HK-2 (cell line): ENCODE results near the gene DCAF5.

Experiments
- DNase-seq: peaks from one replicate; pipeline ENCODE4 v3.0.0-alpha.2; 2018; ENCODE audit not compliant: unreplicated experiment

DCAF5 gene

DNA sequence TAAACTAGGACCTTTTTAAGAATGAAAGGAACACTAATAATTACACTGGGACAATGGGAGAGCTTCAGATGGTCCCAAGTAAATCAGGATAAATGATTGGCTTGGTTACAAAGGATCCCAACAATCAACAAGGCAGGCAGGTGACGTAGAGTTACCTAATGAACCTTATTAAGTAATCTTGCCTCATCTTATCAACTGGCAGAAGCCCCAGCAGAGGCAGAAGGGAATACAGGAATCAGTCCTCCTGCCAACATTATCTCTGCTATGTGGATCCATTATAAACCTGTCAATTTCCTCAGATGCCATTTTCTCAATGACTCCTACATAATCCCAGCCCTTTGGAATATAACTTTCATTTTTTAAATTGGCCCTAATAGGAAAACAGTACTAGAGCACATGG is 11.4 kb downstream of the DCAF5 start:
- DNase-seq, result no peak

DNA sequence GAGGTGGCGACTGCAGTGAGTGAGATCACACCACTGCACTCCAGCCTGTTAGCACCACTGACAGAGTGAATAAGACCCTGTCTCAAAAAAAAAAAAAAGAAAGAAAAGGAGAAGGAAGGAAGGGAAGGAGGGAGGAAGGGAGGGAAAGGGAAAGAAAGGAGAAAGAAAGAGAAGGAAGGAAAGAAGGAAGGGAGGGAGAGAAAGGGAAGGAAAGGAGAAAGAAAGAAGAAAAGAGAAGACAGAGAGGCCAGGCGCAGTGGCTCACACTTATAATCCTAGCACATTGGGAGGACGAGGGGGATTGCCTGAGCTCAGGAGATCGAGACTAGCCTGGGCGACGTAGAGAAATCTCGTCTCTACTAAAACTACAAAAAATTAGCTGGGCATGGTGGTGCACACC is 13.2 kb downstream of the DCAF5 start:
- no peak for DNase-seq

DNA sequence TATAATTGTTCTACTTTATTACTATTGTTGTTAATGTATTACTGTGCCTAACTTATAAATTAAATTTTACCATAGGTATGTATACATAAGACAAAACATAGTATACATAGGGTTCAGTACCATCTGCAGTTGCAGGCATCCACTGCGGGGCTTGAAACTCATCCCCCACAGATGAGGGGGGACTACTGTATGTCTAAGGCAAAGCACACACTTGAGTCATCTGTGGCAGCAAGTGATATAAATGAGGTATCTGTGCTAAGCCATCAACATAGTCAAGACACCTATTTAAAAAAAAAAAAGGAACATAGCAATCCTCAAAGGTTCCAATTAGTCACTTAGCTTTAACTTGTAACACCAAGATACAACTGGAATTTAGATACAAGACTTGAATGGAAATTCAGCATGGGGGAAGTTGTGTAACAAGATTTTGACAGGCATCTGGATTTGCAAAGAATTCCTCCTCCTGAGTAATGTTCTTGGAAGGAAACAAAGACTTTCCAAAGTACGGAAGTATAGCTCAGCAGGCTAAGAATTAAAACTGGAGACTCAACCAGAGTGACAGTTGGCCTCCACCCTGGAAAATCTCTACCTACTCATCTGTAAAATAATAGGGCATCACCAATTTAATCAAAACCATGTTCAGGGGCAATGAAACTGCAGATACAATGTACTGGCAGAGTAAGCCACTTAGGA is 14.9 kb downstream of the DCAF5 start:
- DNase-seq, result no peak

DNA sequence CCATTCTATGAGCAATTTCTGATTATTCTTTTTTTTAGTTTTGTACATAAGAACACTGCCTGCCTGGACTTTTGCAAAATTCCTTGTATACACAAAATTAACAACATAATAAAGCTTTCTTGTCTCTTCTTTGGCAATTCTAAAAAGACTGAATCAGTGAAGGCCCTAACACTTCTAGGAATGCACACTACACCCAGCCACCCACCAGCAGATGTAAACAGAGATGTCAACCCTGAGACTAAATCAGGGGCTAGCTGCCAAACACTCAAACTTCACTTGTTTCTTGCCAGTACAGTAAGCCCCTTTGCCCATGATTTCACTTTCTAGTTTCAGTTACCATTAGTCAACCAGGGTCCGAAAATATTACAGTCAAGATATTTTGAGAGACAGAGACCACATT is 15.5 kb downstream of the DCAF5 start:
- no peak for DNase-seq

DNA sequence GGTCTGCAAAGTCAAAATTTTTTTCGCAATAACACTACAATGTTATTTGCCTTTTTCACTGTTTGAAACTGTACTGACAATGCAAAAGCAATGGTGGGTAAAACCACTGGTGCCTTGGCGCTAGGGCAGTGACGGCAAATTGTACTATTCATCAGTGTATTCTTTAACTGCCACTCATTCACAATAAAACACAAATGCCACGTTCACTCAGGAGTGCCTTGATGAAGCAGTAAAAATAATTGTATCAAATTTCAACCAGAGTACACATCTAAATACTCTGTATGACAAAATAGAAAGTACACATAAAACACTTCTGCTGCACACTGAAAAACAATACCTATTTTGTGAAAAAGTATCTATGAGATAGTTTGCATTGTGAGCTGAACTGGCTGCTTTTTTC is 17.8 kb downstream of the DCAF5 start:
- no peak for DNase-seq

DNA sequence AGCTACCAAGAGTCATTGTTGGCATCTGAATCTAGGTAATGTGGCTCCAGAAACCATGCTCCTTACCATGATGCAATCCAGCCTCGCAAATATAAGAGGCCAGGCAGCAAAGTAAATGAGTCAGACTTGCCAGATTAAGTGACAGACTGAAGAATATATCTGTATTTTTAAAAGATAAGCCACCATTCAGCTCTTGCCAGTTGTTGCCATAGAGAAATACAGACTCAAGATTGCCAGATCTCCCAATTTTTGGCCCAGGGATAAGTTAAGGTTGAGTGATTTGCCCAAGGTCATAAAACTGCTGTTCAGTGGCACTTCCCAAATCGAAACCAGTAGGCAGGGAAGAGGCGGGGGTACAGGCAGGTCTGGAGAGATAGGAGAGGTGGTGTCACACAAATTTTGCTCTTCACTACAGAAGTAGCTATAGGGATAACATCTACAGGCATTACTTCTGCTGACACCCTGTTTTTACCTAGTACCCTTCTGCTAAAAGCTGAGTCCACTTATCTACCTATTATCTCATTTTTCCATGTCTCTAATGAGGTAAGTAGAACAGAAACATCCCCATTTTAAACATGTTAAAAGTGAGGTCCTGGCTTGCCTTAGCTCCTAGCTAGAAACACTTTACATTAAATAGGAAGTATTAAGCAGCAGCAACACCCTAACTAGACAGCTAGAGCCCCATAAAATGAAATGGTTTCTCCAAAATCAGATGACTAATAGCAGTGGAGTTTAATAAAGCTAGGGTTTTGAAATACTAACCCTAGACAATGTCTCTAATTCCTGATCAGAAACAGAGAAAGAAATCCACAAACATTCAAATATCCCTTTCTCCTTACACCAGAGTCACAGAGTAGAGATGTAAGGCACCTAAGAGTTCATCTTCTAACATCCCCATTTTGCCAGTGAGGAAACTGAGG is 19.5 kb downstream of the DCAF5 start:
- no peak for DNase-seq

DNA sequence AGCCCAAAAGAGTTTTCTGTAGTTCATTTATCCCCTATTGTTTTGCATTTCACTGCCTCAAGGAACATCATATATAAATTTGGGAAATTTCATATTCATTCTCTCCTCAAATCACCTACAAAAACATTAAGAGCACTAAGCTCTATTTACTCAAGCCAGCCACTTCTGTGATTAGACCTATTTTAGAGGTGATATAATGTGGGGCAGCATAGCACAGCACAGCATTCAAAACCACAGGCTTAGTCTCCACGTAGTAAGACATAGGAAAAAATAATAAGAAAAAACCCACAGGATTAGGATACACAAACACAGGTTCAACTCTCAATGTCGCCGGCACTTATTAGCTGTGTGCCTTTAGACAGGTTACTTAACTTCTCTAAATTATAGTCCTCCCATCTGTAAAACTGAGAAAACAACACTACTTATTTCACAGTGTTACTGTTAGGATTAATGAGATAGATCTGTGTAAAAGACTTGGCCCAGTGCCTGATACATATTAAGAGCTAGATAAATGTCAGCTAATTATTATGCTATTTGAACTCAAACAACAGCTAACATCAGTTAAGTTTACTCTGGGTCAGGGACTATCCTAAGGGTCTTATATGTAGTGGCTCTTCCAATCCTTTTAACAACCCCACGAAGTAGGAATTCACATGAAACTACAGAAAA is 20.3 kb downstream of the DCAF5 start:
- no peak for DNase-seq

DNA sequence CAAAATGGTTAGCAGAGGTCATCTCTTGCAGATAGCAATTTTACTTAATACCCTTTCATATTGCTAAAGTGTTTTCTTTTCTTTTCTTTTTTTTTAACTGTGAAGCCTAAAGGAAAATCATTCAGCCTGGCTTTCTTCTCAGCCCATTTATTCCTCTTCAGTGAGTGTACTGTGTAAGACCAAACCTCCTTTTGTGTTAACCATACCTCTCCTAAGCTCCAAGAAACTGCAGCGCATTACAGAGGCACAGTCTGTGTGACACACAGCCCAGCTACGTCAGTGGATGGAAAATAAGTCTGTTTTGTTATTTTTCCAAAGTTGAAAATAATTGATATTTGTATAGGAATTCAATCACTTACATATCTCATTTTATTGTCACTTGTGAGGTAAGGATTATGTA is 21.7 kb downstream of the DCAF5 start:
- no peak for DNase-seq

DNA sequence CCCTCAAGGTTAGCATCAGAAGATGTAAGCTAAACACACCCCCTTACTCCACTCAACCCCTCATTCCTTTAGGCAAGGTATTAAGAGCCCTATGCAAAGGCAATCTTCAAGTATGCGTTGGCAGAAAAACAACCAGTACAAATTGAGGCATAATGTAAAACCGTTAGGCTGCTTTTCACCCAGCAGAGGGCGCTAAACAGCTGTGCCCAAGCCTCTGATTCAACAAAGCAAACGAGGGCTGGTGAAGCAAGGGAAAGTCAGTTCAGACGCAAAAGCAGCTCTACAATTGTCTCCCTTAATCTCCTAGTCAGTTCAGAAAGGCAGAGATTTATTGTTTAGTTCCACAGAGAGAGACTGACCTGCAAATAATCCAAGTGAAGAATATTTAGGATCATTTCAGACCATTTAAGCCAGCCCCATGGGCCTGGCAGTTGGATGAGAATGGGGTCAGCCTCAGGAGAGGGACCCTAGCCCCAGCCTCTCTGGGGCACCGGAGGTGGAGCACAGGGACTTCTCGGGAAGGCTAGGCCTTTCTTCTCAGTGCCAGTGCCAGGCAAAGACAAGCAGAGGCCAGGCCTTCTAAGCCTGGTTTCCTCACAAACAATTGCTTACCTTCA is 23.5 kb downstream of the DCAF5 start:
- DNase-seq, result peak; percentile 59

DNA sequence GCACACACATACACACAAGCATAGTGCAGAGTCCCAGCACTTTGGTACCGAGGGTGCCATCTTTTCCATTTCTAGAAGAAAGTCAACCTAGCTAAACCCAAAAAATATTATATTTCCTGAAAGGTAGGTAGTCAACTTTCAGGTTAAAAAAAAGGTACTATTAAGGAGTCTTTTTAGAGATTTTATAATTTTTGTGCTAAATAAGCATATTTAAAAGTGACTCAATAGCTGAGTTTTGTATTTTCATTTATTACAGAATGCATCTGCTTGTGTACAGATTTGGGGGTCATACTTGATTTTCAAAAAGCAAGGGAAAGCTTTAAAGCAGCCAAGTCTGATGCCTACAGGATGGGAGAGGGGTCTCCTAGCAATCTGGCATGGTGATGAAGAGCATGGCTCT is 34.6 kb downstream of the DCAF5 start:
- DNase-seq, result no peak

DNA sequence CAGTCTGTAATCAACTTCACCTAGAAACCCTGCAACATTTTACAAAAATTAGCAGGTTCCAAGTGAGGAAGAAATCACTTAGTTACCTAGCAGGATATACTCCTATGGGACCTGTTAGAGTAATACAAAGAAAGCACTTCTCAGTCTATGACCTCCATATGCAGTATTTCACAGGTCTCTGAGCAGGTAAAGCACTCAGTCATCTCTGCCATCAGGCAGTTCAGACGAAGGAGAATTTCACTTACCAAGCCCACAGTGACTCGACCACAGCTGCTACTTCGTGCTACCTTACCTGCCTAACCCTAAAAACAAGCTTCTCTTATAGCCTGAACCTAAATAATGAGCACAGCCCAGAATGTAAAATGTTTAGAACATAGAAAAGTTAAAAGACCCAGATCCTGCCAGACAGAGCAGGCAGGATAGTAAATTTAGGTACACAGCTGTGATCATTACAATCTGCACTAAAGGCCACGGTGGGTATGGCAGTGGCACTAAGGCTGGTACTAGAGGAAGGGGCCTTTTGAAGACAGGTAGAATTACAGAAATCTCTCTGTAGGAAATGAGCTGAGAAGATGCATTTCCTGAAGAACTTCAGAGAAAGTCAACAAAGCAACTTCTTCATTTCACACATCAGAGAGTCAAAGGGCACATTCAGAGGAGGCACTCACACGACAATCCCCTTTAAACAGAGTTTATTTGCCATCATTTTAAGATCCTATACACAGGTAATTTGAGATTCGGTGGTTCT is 35.7 kb downstream of the DCAF5 start:
- DNase-seq, result no peak

DNA sequence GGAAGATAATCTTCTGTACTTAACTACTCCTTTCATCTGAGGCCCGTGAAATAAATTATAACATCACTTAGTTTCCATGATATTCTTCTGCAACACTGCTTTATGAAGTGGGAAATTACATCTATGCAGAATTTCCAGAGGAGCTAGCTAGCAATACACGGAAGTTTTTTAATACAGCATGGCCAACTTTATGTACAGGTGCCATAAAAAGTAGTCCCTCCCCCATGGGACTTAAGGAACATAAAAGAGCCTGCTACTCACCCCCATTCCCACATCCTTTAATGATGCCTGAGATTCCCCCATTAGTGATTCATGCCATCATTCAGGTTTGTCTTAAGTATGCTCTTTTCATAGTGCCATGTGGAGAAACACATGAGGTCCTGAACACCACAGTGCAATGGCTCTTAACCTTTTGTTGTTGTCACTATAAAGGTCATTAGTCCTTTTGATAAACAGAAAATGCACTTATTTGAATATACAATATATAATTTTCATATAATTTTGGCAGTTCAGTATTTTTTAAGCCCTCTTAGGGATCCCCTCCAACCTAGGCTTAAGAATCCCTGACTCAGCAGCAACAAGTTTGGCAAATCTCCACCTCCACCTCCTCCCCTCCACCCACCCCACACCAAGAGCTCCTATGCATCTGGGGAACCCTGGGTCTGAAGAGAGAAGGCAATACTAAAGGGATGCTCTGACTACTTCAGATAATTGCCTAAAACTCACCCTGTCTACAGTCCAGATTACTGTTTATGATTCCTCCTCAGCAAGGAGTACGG is 37.3 kb downstream of the DCAF5 start:
- no peak for DNase-seq

DNA sequence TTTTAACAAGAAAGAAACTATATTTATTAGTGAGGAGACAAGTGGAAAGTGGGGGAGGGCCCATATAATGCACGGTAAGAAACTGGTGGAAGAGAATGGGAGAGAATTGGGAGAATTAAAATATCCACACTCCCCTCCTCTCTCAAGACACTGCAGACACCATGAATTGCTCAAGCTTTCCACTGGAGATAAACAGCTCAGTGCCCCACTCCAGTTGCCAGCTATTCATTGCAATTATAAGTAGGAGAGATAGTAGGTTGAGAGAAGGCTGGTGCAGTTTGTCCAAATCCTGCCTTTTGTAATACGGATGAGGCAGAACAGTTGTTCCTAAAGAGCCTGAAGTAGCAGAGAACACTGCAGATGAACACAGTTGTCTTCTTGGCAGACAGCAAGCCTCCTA is 38.2 kb downstream of the DCAF5 start:
- DNase-seq, result no peak

DNA sequence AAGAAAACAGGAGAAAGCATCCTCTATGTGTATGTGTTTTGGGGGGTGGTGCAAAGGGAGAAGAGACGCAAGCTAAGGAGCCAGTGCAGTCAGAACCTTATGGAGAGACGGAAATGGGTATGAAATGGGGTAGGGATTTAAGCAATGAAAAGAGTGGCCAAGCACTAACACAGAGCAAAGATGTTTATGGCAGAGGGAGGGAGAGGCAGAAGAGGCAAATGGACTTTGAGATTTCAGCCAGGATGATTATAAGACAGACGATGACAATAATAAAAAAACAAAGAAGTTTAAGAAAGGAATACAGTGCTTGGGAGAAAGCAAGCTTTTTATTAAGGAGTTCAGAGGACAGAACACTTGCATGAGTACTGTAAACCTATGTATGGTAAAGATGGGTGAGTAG is 44.6 kb downstream of the DCAF5 start:
- no peak for DNase-seq

DNA sequence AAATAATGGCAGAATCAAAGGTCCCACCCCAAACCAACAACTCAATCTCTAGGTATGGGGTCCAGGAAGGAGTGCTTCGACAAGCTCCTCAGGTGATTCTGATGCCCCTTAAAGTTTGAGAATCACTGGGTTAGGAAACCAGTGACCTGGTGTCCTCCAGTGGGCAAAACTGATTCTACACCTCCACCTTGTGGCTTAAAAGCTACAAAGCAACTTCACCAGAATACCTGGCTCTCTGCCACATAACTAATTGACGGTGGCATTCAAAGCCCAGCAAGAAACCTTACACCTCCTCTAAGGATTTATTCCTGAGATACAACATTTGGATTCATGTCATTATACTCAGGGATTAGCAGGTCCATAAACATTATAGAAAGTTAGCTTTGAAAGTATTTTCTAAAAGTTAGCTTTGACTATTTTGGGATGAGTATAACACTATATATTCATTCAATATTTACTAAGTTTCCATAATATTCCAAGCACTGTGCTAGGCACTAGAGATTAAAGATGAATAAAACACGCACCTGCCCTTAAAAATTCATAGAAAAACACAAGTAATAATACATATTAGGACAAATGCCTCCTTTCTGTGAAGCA is 45.4 kb downstream of the DCAF5 start:
- DNase-seq, result peak; percentile 45

DNA sequence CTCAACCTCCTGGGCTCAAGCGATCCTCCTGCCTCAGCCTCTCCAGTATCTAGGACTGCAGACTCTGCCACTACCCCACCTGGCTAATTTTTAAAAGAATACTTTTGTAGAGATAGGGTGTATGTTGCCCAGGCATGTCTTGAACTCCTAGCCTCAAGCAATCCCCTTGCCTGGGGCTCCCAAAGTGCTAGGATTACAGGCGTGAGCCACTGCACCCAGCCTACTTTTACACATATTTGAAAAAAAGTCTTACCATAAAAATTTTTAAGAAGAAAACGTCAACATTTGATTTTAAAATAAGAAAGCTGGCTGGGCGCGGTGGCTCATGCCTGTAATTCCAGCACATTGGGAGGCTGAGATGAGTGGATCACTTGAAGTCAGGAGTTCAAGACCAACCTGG is 46.5 kb downstream of the DCAF5 start:
- DNase-seq, result no peak

DNA sequence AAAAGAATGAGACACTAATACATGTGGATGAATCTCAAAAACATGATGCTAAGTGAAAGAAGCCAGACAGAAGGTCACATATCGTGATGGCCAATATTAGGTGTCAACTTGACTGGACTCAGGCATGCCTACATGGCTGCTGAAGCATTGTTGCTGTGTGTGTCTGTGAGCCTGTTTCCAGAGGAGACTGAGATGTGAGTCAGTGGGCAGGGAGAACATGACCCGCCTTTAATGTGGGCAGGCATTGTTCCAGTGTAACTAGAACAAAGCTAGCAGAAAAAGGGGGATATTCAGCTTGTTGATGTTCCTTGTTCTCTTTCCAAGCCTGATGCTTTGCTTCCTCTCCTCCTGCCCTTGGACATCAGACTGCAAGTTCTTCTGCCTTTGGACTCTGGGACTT is 47.6 kb downstream of the DCAF5 start:
- DNase-seq, result no peak

DNA sequence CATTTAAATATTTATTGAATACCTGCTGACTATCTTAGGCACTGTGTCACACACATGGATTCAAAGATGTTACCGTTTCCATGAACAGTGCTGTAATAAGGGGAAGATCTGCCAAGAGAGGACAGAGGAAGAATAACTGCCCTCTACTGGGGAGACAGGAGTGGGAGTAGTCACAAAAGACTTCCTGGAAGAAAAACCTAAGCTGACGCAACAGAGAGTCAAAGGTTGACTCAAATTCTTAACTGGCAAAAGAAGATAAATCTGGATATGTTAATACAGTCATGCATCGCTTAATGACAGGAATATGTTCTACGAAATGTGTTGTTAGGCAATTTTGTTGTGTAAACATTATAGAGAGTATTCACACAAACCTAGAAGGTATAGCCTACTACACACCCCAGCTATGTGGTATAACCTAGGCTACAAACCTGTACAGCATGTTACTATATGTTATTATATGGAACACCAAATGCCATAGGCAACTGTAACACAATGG is 51.5 kb downstream of the DCAF5 start:
- DNase-seq, result no peak

DNA sequence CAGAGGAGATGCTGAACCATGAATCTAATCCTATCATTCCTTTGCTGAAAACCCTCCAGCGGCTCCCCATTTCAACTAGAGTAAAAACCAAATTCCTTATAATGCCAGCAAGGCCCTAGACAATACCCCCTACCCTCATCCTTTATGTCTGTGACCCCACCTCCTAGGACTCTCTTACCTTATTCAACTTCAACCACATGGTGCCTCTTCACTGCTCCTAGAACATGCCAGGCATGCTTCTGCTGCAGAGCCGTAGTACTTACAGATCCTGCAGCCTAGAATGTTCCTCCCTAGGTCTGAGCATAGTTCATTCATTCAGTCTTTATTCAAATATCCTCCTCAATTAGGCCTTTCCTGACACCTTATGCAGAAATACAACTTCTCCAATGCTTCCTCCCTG is 54.9 kb downstream of the DCAF5 start:
- DNase-seq, result no peak

DNA sequence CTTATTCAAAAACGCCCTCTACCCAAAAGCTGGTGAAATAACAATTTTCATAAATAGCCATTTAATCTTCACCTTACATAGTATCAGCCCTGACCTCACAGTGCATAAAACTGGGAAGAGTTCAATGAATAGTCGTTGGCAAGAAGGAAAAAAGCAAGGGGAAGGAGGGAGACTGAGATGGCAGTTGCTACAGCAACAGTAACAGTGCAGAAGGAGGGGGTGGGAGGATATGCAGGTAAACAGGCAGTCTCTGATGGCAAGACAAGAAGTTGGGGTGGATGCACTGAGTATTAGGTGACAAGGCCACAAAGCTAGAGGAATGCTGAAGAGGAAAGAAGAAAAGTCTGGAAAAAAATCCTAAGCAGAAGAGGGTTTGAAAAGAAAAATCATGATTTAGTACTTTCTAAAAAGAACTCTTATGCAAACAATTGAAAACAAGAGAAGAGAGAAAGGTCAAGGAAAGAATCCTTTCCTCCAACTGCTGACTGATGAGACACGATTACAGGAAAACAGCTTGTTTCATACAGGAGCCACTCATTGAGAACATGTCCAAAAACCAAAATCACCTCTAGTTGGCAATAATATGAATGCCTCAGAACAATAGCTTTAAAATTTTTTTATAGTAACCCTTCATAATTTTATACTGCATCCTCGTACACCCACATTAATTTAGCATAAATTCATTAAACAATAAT is 56.0 kb downstream of the DCAF5 start:
- no peak for DNase-seq
